GM21360 (cell line): Measurements from ENCODE around the gene SLC35A3.
"Not testable (repeated sequence)": the region's sequence is repeated elsewhere in the genome, so short reads cannot be mapped to it uniquely, and the experiment has no call there.

Experiments used
- ATAC-seq: cut with Tn5 transposase; IDR thresholded peaks from one replicate; pipeline ENCODE4 v1.9.1; 2021; ENCODE audit warnings: mild to moderate bottlenecking, moderate library complexity; ENCODE audit not compliant: unreplicated experiment

SLC35A3 gene

GRCh38 chr1:99969729-99970621 is at the start of gene SLC35A3:
Gene SLC35A3, plus strand, starts transcription at chr1:99969996. Its CDS starts 23,559 bp downstream, at chr1:99993555.
- ATAC-seq = peak; percentile 91

GRCh38 chr1:99934801-99935200 is 35.0 kb upstream of the SLC35A3 start:
- no peak for ATAC-seq

DNA sequence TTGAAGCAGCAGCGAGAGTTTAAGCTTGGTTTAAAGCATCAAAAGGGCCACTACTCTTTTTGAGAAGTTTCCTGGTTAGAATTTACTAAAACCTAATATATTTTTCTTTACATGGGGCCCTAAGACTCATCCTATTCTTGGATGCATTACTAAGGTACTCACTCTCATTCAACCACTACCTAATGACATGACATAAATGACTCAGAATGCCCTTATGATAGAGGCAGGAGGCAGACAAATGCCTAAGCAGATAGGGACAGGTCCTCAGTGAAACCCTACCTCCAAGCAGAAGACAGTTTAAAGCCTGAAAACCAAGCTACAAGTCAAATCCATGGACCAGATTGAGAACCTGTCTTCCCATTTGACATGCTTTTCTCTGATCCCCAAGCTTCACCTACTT is 34.3 kb upstream of the SLC35A3 start:
- ATAC-seq = no peak

GRCh38 chr1:99936071-99936470 is 33.7 kb upstream of the SLC35A3 start:
- no peak for ATAC-seq

DNA sequence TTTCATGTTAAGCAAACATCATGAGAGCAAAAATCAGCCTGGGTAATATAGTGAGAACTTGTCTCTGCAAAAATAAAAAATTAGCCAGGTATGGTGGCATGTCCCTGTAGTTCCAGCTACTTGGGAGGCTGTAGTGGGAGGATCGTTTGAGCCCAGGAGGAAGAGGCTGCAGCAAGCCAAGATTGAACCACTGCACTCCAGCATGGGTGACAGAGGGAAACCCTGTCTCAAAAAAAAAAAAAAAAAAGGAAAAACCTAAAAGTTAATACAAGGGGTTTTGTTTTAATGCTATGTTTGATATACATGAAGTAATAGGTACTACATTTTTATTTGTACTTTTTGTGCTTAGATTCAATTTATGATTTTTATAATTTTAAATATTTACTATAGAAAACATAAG is 27.1 kb upstream of the SLC35A3 start:
- no peak for ATAC-seq

GRCh38 chr1:99943223-99943794 is 26.5 kb upstream of the SLC35A3 start:
- no peak for ATAC-seq

GRCh38 chr1:99944192-99944591 is 25.6 kb upstream of the SLC35A3 start:
- no peak for ATAC-seq

DNA sequence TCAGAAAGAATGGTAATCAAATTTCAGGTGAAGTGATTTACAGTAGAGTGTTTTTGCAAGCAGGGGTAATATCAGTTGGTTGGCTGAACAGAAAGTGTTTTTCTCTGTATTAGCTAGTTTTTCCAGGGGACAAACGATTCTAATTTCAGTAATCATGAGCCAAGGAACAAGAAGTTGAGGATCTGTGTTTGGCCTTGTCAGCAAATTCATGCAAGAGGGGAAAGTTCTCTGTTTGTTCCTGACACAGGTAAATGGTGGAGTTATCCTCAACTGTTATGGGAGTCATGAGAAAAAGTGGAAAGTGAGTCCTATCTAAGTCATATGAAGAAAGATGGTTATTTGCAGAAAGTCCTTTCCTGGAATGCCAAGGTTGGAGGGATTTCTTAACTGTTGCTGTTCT is 24.6 kb upstream of the SLC35A3 start:
- no peak for ATAC-seq

GRCh38 chr1:99950486-99950885 is 19.3 kb upstream of the SLC35A3 start:
- ATAC-seq = no peak

DNA sequence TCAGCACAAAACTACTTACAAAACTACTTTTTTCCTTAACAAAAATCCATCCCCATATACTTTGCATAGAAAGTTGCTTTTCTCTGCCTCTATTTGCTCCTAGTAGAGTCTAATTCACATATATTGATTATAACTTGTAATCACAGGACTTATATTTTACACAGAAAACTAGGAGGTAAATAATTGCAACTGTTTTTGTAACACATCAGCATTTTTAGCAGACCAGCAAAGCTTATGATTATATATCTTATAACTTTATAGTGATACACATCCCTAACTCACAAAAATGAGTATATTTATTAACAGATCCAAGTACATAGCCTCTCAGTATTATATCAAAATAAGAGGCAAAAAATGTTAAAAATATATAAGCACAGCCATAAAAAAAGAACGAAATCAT is 17.3 kb upstream of the SLC35A3 start:
- no peak for ATAC-seq

DNA sequence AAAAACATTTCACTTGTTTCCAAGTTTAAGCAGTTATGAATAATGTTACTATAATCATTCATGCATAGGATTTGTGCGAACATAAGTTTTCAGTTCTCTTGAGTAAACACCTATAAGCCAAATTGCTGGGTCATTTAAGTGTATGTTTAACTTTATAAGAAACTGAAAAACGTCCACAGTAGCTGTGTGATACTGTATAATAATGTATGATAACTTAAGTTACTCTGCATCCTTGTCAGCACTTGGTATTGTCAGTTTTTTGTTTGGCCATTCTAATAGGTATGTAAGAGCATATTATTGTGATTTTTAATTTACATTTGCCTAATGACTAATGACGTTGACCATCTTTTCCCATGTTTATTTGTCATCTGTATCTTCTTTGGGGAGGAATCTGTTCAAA is 14.4 kb upstream of the SLC35A3 start:
- no peak for ATAC-seq

- ATAC-seq = no peak
Measured at GRCh38 chr1:99956755-99957154, 13.0 kb upstream of the SLC35A3 start.

DNA sequence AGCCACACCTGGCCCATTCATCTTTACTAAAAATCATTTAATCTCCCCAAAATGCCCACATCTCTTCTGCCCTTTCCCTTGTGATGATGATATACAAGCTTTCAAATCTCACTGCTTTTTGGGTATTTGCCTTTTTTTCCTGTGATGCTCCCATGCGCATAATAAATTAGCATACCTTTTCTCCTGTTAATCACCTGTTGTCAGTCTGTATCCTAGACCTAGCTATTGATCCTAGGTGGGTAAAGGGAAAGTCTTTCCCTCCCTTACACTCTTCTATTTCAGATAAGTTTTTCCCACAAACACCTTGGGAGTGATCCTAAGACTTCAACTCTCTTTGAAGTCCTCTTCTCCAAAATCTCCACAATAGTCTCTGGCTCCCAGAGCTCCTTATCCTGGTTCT is 12.0 kb upstream of the SLC35A3 start:
- no peak for ATAC-seq

DNA sequence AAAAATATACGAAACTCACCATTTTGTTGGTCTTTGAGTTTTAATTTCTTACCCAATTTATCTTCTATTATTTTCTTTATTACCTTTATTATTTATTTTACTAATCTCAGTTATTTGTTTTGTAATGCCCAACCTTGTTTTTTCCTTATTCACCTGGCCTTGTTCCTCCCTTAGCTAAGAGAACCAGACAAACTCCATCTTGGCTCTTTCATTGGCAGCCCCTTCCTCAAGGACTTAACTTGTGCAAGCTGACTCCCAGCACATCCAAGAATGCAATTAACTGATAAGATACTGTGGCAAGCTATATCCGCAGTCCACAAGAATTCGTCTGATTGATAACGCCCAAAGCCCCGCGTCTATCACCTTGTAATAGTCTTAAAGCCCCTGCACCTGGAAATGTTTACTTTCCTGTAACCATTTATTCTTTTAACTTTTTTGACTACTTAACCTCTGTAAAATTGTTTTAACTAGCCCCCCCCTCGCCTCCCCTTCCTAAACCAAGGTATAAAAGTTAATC is 10.5 kb upstream of the SLC35A3 start:
- not testable (repeated sequence) for ATAC-seq

DNA sequence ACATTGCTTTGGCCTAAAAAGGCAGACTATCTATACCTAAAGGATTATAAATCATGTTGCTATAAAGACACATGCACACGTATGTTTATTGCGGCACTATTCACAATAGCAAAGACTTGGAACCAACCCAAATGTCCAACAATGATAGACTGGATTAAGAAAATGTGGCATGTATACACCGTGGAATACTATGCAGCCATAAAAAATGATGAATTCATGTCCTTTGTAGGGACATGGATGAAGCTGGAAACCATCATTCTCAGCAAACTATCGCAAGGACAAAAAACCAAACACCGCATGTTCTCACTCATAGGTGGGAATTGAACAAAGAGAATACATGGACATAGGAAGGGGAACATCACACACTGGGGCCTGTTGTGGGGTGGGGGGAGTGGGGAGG is 9.5 kb upstream of the SLC35A3 start:
- ATAC-seq = not testable (repeated sequence)

GRCh38 chr1:99963041-99963795 is 6.6 kb upstream of the SLC35A3 start:
- ATAC-seq = no peak

GRCh38 chr1:99964806-99965205 is 5.0 kb upstream of the SLC35A3 start:
- ATAC-seq = no peak

- ATAC-seq = no peak
Measured at GRCh38 chr1:99965646-99966375, 4.0 kb upstream of the SLC35A3 start.

GRCh38 chr1:99968214-99968613 is 1.6 kb upstream of the SLC35A3 start:
- ATAC-seq = no peak

DNA sequence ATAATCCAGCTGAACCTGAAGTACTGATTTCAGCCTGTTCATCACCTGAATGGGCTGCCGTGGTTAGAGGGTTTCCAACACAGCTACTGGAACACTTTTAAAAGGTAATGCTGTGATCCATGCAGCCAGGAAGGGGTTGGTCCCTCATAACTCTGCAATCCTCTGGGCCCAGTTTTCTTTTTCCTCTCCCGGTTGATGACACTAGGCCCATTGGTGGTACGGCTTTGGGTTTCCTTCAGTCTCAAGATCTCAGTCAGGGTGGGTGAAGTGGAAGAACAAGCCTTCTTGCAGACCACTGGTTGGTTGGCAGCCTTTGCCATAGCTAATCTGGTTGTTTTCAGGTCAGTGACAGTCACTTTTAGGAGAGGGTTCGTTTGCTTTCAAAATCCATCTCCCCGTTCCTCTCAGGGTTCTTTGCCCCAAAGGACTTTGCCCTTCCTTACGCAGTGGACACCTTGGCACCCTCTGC is 502 bp upstream of the SLC35A3 start:
- peak; percentile 17 for ATAC-seq
